WTC11 (cell line): ENCODE results near the gene RPH3AL. TPM values are rescaled to one million over a fixed set of nuclear protein-coding genes. Genes with fewer than 3 reads are reported as not detected.

Source experiments
- ATAC-seq: fragments of 200-7000 bp; cut with Tn5 transposase; 2 replicates; pipeline ENCODE4 v1.10.0; 2021; ENCODE audit warnings: mild to moderate bottlenecking, moderate library complexity
- CTCF ChIA-PET: fragments of 300-600 bp; sonication (Branson Sonifier 250); formaldehyde crosslinking; loops from one replicate; lab custom pipeline; 2021; ENCODE audit warnings: antibody characterized with exemption; lab: Charles Lee
- POLR2A ChIA-PET: fragments of 350-600 bp; sonication (Branson Sonifier 250); formaldehyde crosslinking; loops from one replicate; lab custom pipeline; 2021; ENCODE audit warnings: antibody characterized with exemption; lab: Charles Lee
- DNase-seq: peaks from one replicate; pipeline ENCODE4 v3.0.0; 2021; ENCODE audit warnings: low spot score
- H3K27ac Mint-ChIP-seq: 2 replicates; pipeline ENCODE4 v1.8.0; 2021; ENCODE audit warnings: mixed read lengths
- H3K27me3 Mint-ChIP-seq: 2 replicates; pipeline ENCODE4 v1.8.0; 2021; ENCODE audit warnings: low read depth, mild to moderate bottlenecking, moderate library complexity, mixed read lengths
- H3K36me3 Mint-ChIP-seq: 2 replicates; pipeline ENCODE4 v1.8.0; 2021; ENCODE audit warnings: mixed read lengths
- H3K4me1 Mint-ChIP-seq: 2 replicates; pipeline ENCODE4 v1.8.0; 2022; ENCODE audit warnings: mixed read lengths
- H3K4me3 Mint-ChIP-seq: 2 replicates; pipeline ENCODE4 v1.8.0; 2021; ENCODE audit warnings: mild to moderate bottlenecking, moderate library complexity, mixed read lengths
- H3K9me3 Mint-ChIP-seq: 2 replicates; pipeline ENCODE4 v1.8.0; 2021; ENCODE audit warnings: mixed read lengths
- ARID4B ChIP-seq: sonication (generic); formaldehyde crosslinking; IDR thresholded peaks from 2 replicates; pipeline ENCODE4 v1.8.0; 2023; ENCODE audit warnings: missing genetic modification reagents, mild to moderate bottlenecking, borderline replicate concordance
- ATF1 ChIP-seq: sonication (generic); formaldehyde crosslinking; IDR thresholded peaks from 2 replicates; pipeline ENCODE4 v1.8.1; 2023; ENCODE audit warnings: mild to moderate bottlenecking, moderate library complexity, missing genetic modification reagents
- ATF3 ChIP-seq: sonication (generic); formaldehyde crosslinking; conservative IDR thresholded peaks from 2 replicates; pipeline ENCODE4 v1.8.1; 2022; ENCODE audit warnings: mild to moderate bottlenecking, missing genetic modification reagents
- E2F5 ChIP-seq: sonication (generic); formaldehyde crosslinking; IDR thresholded peaks from 2 replicates; pipeline ENCODE4 v1.8.1; 2022; ENCODE audit warnings: mild to moderate bottlenecking, moderate library complexity, missing genetic modification reagents
- ESRRA ChIP-seq: sonication (generic); formaldehyde crosslinking; IDR thresholded peaks from 2 replicates; pipeline ENCODE4 v1.8.1; 2022; ENCODE audit warnings: mild to moderate bottlenecking, missing genetic modification reagents, borderline replicate concordance
- FOXP1 ChIP-seq: sonication (generic); formaldehyde crosslinking; IDR thresholded peaks from 2 replicates; pipeline ENCODE4 v1.8.0; 2022; ENCODE audit warnings: missing genetic modification reagents, mild to moderate bottlenecking, moderate library complexity, borderline replicate concordance
- FOXP4 ChIP-seq: sonication (generic); formaldehyde crosslinking; IDR thresholded peaks from 2 replicates; pipeline ENCODE4 v1.8.0; 2022; ENCODE audit warnings: mild to moderate bottlenecking, missing genetic modification reagents
- GTF2I ChIP-seq: fragments of 250-450 bp; sonication (Bioruptor Pico); conservative IDR thresholded peaks from 2 replicates; pipeline ENCODE4 v1.4.0; 2021; ENCODE audit warnings: mild to moderate bottlenecking
- MXD4 ChIP-seq: fragments of 250-450 bp; sonication (Bioruptor Pico); IDR thresholded peaks from 2 replicates; pipeline ENCODE4 v1.8.0; 2021; ENCODE audit warnings: mild to moderate bottlenecking, moderate library complexity, borderline replicate concordance
- NFATC4 ChIP-seq: fragments of 250-450 bp; sonication (Bioruptor Pico); IDR thresholded peaks from 2 replicates; pipeline ENCODE4 v1.9.0; 2021; ENCODE audit warnings: mild to moderate bottlenecking
- RORB ChIP-seq: fragments of 250-450 bp; sonication (Bioruptor Pico); IDR thresholded peaks from 2 replicates; pipeline ENCODE4 v1.9.0; 2021; ENCODE audit warnings: mild to moderate bottlenecking
- SMAD3 ChIP-seq: sonication (generic); formaldehyde crosslinking; IDR thresholded peaks from 2 replicates; pipeline ENCODE4 v1.8.0; 2022; ENCODE audit warnings: missing genetic modification reagents, mild to moderate bottlenecking, borderline replicate concordance
- USF1 ChIP-seq: sonication (generic); formaldehyde crosslinking; IDR thresholded peaks from 2 replicates; pipeline ENCODE4 v1.8.0; 2022; ENCODE audit warnings: mild to moderate bottlenecking, missing genetic modification reagents
- ZNF416 ChIP-seq: fragments of 250-450 bp; sonication (Bioruptor Pico); IDR thresholded peaks from 2 replicates; pipeline ENCODE4 v1.9.0; 2021; ENCODE audit warnings: mild to moderate bottlenecking, inconsistent platforms
- ZNF512 ChIP-seq: sonication (generic); formaldehyde crosslinking; IDR thresholded peaks from 2 replicates; pipeline ENCODE4 v1.8.1; 2022; ENCODE audit warnings: missing genetic modification reagents, borderline replicate concordance
- total RNA-seq: library from RNA; stranded (reverse); gene quantifications from 3 replicates; pipeline ENCODE4 v1.2.3, GENCODE V29; 2021

Gene RPH3AL
- total RNA-seq, 1 experiment from 2014 or later: 2.0 TPM

- DNase-seq (no peak), ATAC-seq (no peak)
- Mint-ChIP-seq H3K4me1 (no peaks in the 10 kb centered on the region), H3K9me3 (peaks cover 6% of the 10 kb centered on the region; the same call in 1 of the 2 replicates), H3K27me3 (peaks cover 6% of the 10 kb centered on the region), H3K4me3 (no peak overlapping the region), H3K36me3 (no peaks in the 10 kb centered on the region), H3K27ac (no peak overlapping the region)
- ChIA-PET POLR2A (no interaction called here), CTCF (no interaction called here)
- TF ChIP-seq ATF3: no peak
- no peak for TF ChIP-seq SMAD3 (CRISPR knock-in tag)
- TF ChIP-seq FOXP1 (CRISPR knock-in tag): no peak
- TF ChIP-seq FOXP4 (CRISPR knock-in tag): no peak
- TF ChIP-seq ESRRA (CRISPR knock-in tag): no peak
- no peak for TF ChIP-seq USF1 (CRISPR knock-in tag)
- TF ChIP-seq MXD4: no peak
- no peak for TF ChIP-seq E2F5 (CRISPR knock-in tag)
- TF ChIP-seq ATF1 (CRISPR knock-in tag): no peak
- TF ChIP-seq NFATC4: no peak
- no peak for TF ChIP-seq GTF2I (CRISPR knock-in tag)
- no peak for TF ChIP-seq RORB (CRISPR knock-in tag)
- no peak for TF ChIP-seq ZNF512 (CRISPR knock-in tag)
- no peak for TF ChIP-seq ZNF416 (CRISPR knock-in tag)
- no peak for TF ChIP-seq ARID4B (CRISPR knock-in tag)
These were observed 42.1 kb upstream of the RPH3AL start for GRCh38 chr17:394718-395095.
